ENCODE data around the gene ACTL6B.

ACTL6B gene

GRCh38 chr7:100604976-100605911 lies 51.0 kb downstream of the ACTL6B start:
- H3K4me2 ChIP-seq (ENCODE audit: low read length) = peak overlapping the region; percentile 72
- H3K36me3 ChIP-seq (ENCODE audit: insufficient read depth, low read length) = no peaks in the 10 kb centered on the region
- no peaks in the 10 kb centered on the region for H4K20me1 ChIP-seq (ENCODE audit: insufficient read depth, low read length)
- no peak overlapping the region for H3K27ac ChIP-seq (ENCODE audit: low read depth, low read length, poor library complexity, severe bottlenecking)
- no peaks in the 10 kb centered on the region for H3K9me3 ChIP-seq (ENCODE audit: low read length)
- H3K9ac ChIP-seq (ENCODE audit: low read length) = peak overlapping the region; percentile 56; the same call in 1 of the 2 replicates
- peaks cover 16% of the 10 kb centered on the region for H3K4me1 ChIP-seq (ENCODE audit: insufficient read depth, low read length, severe bottlenecking)
- peak overlapping the region; percentile 60 for H3K4me3 ChIP-seq (ENCODE audit: low read depth, low read length, poor library complexity, severe bottlenecking)
- H3K27me3 ChIP-seq (ENCODE audit: insufficient read depth, low read length) = no peaks in the 10 kb centered on the region; the same call in 1 of the 2 replicates
- H3K9me2 ChIP-seq (ENCODE audit: low read depth, low read length) = no peaks in the 10 kb centered on the region
- H2AFZ ChIP-seq (ENCODE audit: low read length) = no peak overlapping the region
- TF ChIP-seq EZH2 (IDR thresholded peaks at IDR 0.05; ENCODE audit: borderline replicate concordance, low read length) = no peak
- TF ChIP-seq CTCF (IDR thresholded peaks at IDR 0.05; ENCODE audit: low read length) = no peak
- H3F3A ChIP-seq (ENCODE audit: insufficient read depth, low read length) = no peaks in the 10 kb centered on the region
- no peaks in the 10 kb centered on the region for H3K79me2 ChIP-seq (ENCODE audit: insufficient read depth, low read length)

DNA sequence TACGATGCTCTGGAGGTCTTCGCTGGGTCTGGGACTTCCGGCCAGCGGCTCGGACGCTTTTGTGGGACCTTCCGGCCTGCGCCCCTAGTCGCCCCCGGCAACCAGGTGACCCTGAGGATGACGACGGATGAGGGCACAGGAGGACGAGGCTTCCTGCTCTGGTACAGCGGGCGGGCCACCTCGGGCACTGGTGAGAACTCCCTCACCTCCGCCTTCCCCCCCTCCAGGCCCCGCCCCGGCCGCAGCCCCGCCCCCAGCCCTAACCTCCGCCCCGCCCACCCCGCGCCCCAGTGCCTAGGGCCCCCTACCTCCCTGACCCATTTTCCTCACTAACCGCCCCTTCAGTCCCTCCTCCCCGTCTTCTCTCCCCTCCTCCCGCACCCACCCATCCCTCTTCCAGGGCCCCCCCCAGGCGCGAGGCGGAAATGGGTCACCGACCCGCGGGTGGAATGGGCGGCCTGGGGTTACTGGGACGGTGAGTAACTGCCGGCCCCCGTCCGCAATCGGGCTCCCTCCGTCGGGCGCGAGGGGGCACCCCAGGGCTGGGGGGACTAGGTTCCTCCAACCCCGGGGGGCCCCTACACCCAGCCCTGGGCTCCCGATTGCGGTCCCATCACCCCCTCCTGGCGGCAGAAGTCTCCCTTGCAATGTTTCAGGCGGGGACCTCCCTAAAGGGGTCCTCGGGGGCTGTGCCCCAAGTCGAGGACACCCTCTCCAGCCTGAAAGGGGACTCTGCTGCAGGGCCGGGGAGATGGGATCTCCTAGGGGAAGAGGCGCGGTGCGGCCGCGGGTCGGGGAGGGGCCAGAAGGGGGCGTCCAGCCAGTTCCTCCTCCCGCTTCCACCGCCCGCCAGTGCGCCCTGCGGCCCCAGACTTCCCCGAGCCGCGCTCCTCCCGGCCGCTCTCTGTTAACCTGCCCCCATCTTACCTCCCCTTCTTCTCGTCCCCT lies 51.9 kb downstream of the ACTL6B start:
- Histone ChIP-seq H3K4me1 (ENCODE audit: insufficient read depth, low read length, severe bottlenecking) (peaks cover 16% of the 10 kb centered on the region), H3K27me3 (ENCODE audit: insufficient read depth, low read length) (no peaks in the 10 kb centered on the region; the same call in 1 of the 2 replicates), H3K4me3 (ENCODE audit: low read depth, low read length, poor library complexity, severe bottlenecking) (peak overlapping the region; percentile 60), H3K4me2 (ENCODE audit: low read length) (peak overlapping the region; percentile 72), H4K20me1 (ENCODE audit: insufficient read depth, low read length) (no peaks in the 10 kb centered on the region), H3K27ac (ENCODE audit: low read depth, low read length, poor library complexity, severe bottlenecking) (no peak overlapping the region), H3K9ac (ENCODE audit: low read length) (peak overlapping the region; percentile 56), H2AFZ (ENCODE audit: low read length) (peak overlapping the region; percentile 65; the same call in 1 of the 2 replicates), H3K9me2 (ENCODE audit: low read depth, low read length) (no peaks in the 10 kb centered on the region), H3K9me3 (ENCODE audit: low read length) (no peaks in the 10 kb centered on the region), H3F3A (ENCODE audit: insufficient read depth, low read length) (no peaks in the 10 kb centered on the region), H3K36me3 (ENCODE audit: insufficient read depth, low read length) (no peaks in the 10 kb centered on the region), H3K79me2 (ENCODE audit: insufficient read depth, low read length) (no peaks in the 10 kb centered on the region)
- TF ChIP-seq EZH2 (IDR thresholded peaks at IDR 0.05; ENCODE audit: borderline replicate concordance, low read length) (no peak), CTCF (IDR thresholded peaks at IDR 0.05; ENCODE audit: low read length) (peak; percentile 81)

- TF ChIP-seq EZH2 (IDR thresholded peaks at IDR 0.05; ENCODE audit: borderline replicate concordance, low read length) (no peak), CTCF (IDR thresholded peaks at IDR 0.05; ENCODE audit: low read length) (no peak)
- H3K9ac ChIP-seq (ENCODE audit: low read length) = peak overlapping the region; percentile 56; the same call in 1 of the 2 replicates
- peak overlapping the region; percentile 60 for H3K4me3 ChIP-seq (ENCODE audit: low read depth, low read length, poor library complexity, severe bottlenecking)
- peaks cover 16% of the 10 kb centered on the region for H3K4me1 ChIP-seq (ENCODE audit: insufficient read depth, low read length, severe bottlenecking)
- H3K36me3 ChIP-seq (ENCODE audit: insufficient read depth, low read length) = no peaks in the 10 kb centered on the region
- H3K4me2 ChIP-seq (ENCODE audit: low read length) = peak overlapping the region; percentile 72
- no peaks in the 10 kb centered on the region for H4K20me1 ChIP-seq (ENCODE audit: insufficient read depth, low read length)
- no peaks in the 10 kb centered on the region; the same call in 1 of the 2 replicates for H3K27me3 ChIP-seq (ENCODE audit: insufficient read depth, low read length)
- H3K9me2 ChIP-seq (ENCODE audit: low read depth, low read length) = no peaks in the 10 kb centered on the region
- H3K79me2 ChIP-seq (ENCODE audit: insufficient read depth, low read length) = no peaks in the 10 kb centered on the region
- H2AFZ ChIP-seq (ENCODE audit: low read length) = peak overlapping the region; percentile 65; the same call in 1 of the 2 replicates
- H3K9me3 ChIP-seq (ENCODE audit: low read length) = no peaks in the 10 kb centered on the region
- H3F3A ChIP-seq (ENCODE audit: insufficient read depth, low read length) = no peaks in the 10 kb centered on the region
- H3K27ac ChIP-seq (ENCODE audit: low read depth, low read length, poor library complexity, severe bottlenecking) = no peak overlapping the region
These were observed 52.6 kb downstream of the ACTL6B start for GRCh38 chr7:100603726-100604027.
